NCI-H2196 (cell line): Measurements from ENCODE around the gene PCBP4.
A peak's percentile ranks its signal among the peaks of the same experiment; 100 is the strongest.

ENCODE experiments used
- DNase-seq: peaks from one replicate; lab custom pipeline; 2025; ENCODE audit not compliant: unreplicated experiment; lab: John Stamatoyannopoulos, UW

The PCBP4 gene

DNA sequence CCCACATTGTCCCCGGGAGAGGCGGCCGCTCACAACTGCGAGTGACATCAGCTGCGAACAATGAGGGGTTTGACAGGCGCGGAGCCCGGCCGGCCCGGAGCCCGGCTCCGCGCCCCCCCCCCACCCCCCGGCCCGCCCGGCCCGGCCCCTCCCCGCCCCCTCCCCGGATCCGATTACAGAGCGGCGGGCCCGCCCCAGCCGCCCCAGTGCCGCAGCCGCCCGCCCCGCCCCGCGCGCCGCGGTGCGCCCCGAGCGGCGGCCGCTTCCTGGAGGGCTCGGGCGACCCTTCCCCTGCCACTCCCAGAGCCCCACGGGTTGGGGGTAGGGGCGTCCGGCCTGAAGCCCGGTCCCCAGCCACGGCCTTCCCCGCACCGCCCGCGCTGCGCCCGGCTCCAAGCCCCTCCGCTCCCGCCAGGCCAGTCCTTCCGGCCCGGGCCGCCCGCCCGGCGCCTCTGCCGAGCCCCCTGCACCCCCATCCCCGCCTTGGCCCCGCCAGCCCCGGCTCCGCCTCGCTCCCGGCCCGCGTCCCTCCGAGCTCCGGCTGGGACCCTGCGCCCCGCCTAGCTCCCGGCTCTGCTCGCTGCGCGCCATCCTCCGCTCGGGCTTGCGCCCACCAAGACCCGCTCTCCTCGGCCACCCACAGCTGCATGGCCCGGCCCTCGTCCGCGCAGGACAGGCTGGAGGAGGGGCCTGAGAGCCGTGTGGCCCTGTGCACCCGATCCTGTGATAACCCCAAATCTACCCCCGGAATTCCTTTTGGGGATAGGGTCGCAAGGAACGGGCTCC lies at the start of gene PCBP4:
TSS of gene PCBP4 (minus strand) at position 71 of the 786 bp plus-strand sequence. CDS start 6,214 bp downstream, outside the sequence.
- no peak for DNase-seq

DNA sequence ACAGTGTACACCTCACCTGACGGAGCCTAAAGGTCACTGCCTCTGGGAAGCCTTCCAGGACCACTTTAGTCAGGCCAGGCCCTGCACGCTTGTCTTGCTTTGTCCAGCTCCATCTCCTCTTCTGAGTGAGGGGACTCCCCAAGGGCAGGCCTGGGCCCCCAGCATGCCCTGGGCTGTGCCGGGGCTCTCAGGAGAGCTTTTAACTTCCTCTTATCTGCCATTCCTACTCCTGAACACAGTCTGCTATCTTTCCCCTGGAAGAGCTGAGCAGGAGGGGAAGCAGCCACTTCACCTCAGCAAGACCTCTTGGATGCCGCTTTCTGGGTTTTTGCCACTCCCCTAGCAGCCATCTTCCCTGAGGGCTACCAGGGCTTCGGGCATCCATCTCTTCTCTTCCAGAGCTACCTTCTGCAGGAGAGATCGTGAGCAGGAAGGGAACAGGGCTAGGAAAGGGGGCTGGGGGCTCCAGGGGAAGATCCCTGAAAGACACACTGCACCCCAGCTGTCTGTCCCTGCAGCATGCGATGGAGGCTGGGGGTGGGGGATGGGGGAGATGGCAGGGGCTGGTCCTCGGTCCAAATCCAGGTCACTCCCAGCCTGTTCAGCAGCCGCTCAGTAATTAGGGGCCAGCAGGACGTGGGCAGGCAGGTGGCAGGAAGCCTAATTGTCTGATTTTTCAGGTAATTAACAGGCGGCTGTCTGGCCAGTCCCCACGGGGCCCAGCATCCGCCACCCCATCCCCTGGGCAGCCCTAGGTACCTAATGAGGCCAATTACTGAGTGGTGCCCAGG lies 48.4 kb upstream of the PCBP4 start:
- DNase-seq = no peak

DNA sequence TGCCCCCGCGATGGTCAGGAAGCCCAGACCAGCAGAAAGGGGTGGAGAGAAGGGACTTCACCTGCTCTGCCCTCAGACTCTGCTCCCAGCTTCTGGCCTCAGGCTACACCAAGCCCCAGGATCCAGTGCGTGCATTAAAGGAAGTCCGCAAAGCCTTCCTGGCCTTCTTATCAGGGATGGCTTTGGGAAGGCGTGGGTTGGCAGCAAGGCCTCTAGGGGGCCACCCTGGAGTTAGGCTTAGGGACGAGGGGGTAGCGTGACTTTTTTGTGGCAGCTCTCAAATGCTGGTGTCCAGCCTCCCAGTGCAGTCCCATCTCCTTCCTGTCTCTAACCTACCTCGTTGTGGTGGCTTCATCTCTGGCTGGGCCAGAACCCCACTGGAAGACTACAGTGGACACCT lies 47.4 kb upstream of the PCBP4 start:
- DNase-seq = no peak

DNA sequence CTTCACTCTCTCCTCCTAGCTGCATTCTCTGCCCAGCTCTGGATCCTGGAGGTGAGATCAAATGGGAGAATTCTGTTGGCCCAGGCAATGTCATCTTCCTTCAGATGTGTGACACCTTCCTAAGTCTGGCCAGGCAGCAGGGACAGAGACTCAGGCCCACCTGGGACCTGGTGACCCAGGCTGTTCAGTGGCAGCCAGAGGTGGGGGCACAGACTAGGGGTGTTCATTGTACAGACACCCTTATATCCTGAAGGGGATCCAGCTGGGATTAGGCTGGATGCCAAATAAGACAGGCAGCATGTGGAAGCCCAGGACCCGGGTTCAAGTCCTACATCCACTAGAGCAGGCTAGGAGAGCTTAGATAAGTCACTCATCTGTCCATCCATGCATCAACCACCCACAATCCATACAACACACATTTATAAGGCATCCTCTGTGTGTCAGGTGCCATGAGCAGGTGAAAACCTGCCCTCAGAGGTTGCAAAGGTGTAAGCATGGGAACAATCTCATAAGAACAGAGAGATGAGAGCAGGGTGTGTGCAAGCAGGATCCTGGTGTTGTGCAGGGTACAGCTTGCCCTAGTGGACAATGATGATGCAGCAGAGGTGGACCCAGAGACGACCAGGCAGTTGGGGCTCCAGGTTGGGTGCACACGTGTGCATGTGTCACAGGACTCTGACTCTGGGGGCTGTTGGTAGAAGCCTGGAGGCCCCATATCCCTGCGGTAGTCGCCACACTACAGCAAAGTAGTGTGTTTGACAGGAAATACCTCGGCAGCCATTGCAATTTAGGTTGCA lies 46.7 kb upstream of the PCBP4 start:
- DNase-seq = no peak

DNA sequence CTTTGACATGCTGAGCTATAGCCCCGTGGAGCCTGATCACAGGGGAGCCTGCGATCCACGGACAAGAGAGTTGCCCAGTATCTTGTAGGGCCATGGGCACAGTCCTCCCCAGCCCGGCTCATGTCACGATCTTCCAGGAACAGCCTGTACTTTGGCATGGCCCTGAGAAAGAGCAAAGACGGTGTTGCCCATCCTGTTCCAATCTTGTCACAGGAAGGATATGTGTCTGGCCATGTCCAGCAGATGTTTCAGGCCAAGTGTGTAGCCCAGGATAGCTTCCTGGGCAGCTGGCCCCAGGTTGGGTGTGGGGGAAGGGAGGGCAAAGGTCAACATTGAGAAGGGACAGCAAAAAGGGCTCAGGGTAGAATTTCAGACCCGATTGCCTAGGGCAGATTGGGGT lies 45.4 kb upstream of the PCBP4 start:
- DNase-seq = no peak

GRCh38 chr3:52010431-52010830 lies 43.2 kb upstream of the PCBP4 start:
- DNase-seq = no peak

DNA sequence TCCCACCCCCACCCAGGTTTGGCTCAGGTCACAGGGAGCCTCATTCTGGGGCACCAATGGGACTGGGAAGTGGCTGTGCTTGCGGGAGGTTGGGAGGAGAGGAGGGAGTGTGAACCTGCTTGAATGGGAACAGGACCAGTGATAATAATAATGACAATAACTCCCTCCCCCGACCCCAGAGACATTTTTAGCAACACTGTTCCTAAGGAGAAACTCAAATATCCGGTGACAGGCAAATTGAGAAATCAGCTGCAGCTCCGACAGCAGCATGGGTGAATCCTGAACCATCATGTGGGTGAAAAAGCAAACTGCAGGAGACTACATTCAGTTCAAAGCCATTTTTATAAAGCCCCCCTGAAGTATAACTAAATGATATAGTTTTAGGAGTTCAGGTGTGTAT lies 40.0 kb upstream of the PCBP4 start:
- DNase-seq = no peak

GRCh38 chr3:52006820-52007133 lies 39.5 kb upstream of the PCBP4 start:
- DNase-seq = no peak

DNA sequence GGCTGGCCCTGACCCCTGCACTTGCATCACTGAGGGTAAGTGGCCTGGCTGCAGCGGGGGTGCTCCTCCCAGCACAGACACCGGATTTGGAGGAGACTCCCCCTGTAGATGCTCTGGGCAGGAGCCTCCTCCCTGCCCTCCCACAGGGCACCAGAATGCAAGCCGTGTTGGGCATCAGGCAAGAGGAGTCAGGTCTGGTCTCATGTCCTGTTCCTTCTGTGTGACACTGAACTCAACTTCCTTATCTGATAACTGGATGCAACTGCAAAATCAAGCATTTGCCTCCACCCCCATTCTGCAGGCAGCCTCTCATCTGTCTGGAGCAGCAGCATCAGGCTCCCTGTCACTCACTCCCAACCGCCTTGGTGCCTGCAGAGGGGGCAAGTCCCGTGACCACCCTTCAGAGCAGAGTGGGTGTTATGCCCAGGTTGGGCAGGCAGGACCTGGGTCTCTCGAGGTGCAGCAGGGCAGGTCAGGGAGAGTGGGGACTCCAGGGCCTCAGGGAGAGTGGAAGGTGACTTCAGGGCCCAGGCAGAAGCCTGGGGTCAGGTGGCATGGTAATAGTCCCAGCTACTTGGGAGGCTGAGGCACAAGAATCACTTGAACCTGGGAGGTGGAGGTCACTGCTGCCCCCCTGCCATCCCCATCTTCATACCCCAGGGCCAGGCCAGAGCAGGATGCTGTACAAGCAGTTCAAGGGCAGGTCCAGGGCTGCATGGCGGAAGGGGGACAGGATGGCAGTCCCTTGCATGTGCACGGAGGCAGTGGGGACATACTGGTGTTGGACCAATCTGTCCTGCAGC lies 39.0 kb upstream of the PCBP4 start:
- no peak for DNase-seq

DNA sequence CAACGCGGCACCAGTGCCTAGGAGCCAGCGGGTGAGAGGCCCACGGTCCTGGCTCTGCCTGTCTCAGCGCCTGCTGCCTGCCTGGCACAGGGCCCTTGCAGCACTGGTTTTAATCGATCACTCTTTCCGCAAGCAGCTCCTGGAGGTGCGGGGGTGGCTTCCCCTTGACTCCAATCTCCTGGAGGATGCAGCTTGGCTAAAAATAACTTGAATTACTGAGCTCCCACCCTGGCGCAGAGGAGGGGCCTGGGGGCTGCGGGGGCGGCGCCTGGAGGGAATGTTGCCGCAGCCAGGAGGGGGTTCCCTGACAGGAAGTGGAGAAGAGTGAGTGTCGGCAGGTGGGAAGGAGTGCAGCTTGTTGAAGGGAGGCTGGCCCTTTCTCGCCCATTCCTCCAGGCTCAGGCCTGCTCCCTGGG lies 38.3 kb upstream of the PCBP4 start:
- no peak for DNase-seq

- DNase-seq = no peak
These were observed 37.7 kb upstream of the PCBP4 start for GRCh38 chr3:52004906-52005395.

GRCh38 chr3:52004163-52004787 lies 37.0 kb upstream of the PCBP4 start:
- no peak for DNase-seq

DNA sequence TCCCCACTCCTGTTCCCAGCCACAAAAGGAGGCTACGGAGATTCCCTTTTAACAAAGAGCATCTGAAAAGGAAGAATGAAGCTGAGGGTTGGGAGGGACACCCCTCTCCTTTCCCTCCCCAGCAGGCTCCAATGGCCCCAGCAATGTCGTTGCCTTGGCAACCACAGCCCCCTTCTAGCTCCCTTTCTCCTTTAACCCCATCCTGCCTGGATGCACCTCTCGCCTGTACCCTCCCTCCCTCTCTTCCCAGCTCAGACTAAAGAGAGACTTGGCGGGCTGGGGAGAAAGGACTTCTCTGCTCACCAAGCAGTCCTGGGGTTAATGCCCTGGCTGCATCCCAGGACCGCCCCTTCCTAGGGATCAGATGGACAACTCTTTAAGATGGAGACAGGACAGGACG lies 35.5 kb upstream of the PCBP4 start:
- DNase-seq = no peak

GRCh38 chr3:52001443-52001974 lies 34.3 kb upstream of the PCBP4 start:
- DNase-seq = peak; percentile 51

DNA sequence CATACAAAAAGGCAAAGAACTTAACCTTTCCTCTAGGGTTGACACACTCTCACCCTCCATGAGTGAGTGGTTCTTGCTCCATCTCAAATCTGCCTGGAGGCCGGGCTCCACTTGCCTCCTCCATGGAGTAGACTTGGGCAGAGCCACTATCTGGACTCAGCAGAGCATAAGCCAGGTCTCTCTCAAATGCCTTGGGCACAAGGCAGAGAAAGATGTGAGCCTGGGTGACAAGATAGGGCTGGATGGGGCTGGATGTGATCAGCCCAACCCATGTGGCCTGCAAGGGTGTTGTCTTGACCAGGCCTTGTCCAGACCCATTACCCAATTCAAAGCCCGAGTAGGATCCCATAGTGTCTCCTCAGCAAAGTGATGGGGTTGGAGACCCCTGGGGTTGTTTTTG lies 32.6 kb upstream of the PCBP4 start:
- no peak for DNase-seq

GRCh38 chr3:51998774-51999173 lies 31.5 kb upstream of the PCBP4 start:
- no peak for DNase-seq

- DNase-seq = no peak
These were observed 30.8 kb upstream of the PCBP4 start for GRCh38 chr3:51997935-51998596.

GRCh38 chr3:51997172-51997571 lies 29.9 kb upstream of the PCBP4 start:
- DNase-seq = no peak

GRCh38 chr3:51995346-51996163 lies 28.3 kb upstream of the PCBP4 start, which contains the start of gene RPL29:
TSS of gene RPL29 (minus strand) at chr3:51995895. CDS start at chr3:51995461, 434 bp downstream.
- peak; percentile 69 for DNase-seq
